Activated CD8-positive, alpha-beta memory T cell treated with anti-CD3 and anti-CD28 coated beads, Interleukin-2, amount 50 U/mL, for 24 hours (primary cell): ENCODE data around the gene MAST4.

Experiments used
- DNase-seq: peaks from one replicate; pipeline ENCODE4 v3.0.0-alpha.2; 2020; ENCODE audit errors: extremely low read depth

The MAST4 gene

GRCh38 chr5:67209141-67209771 is 613.1 kb downstream of the MAST4 start:
- DNase-seq: no peak

GRCh38 chr5:67211926-67212325 is 615.7 kb downstream of the MAST4 start:
- no peak for DNase-seq

- no peak for DNase-seq
Measured at GRCh38 chr5:67214036-67214435, 617.8 kb downstream of the MAST4 start.

- DNase-seq: no peak
Measured at GRCh38 chr5:67214707-67215447, 618.7 kb downstream of the MAST4 start.

- DNase-seq: no peak
Measured at GRCh38 chr5:67215519-67216471, 619.6 kb downstream of the MAST4 start.

GRCh38 chr5:67216564-67216963 is 620.4 kb downstream of the MAST4 start:
- no peak for DNase-seq
